ENCODE data around the gene MDM2.
A peak's percentile ranks its signal among the peaks of the same experiment; 100 is the strongest.
"Not testable (repeated sequence)": the region's sequence is repeated elsewhere in the genome, so short reads cannot be mapped to it uniquely, and the experiment has no call there.

MDM2 gene

GRCh38 chr12:68805592-68806120, 2.3 kb upstream of the MDM2 start:
- H3K27ac Mint-ChIP-seq = peak overlapping the region; percentile 14
- no peak overlapping the region for H3K4me3 Mint-ChIP-seq
- no peak for DNase-seq (ENCODE audit: low spot score)
- peaks cover 12% of the 10 kb centered on the region for H3K4me1 Mint-ChIP-seq (ENCODE audit: low read depth)
- no peaks in the 10 kb centered on the region for H3K9me3 Mint-ChIP-seq
- peaks cover 19% of the 10 kb centered on the region for H3K36me3 Mint-ChIP-seq (ENCODE audit: low read depth)
- H3K27me3 Mint-ChIP-seq (ENCODE audit: low read depth) = no peaks in the 10 kb centered on the region

GRCh38 chr12:68806488-68807237, 1.3 kb upstream of the MDM2 start:
- Mint-ChIP-seq H3K4me1 (ENCODE audit: low read depth) (peaks cover 15% of the 10 kb centered on the region), H3K27me3 (ENCODE audit: low read depth) (no peaks in the 10 kb centered on the region), H3K4me3 (peak overlapping the region; percentile 90), H3K36me3 (ENCODE audit: low read depth) (peaks cover 28% of the 10 kb centered on the region), H3K9me3 (no peaks in the 10 kb centered on the region), H3K27ac (peak overlapping the region; percentile 99)
- DNase-seq (ENCODE audit: low spot score) = no peak

GRCh38 chr12:68807274-68807575, 752 bp upstream of the MDM2 start:
- DNase-seq (ENCODE audit: low spot score); H3K9me3 Mint-ChIP-seq; H3K27me3 Mint-ChIP-seq (ENCODE audit: low read depth): not testable (repeated sequence)
- peaks cover 29% of the 10 kb centered on the region for H3K36me3 Mint-ChIP-seq (ENCODE audit: low read depth)
- peak overlapping the region; percentile 99 for H3K27ac Mint-ChIP-seq
- H3K4me1 Mint-ChIP-seq (ENCODE audit: low read depth) = peaks cover 11% of the 10 kb centered on the region
- H3K4me3 Mint-ChIP-seq = peak overlapping the region; percentile 90

- peaks cover 42% of the 10 kb centered on the region for H3K36me3 Mint-ChIP-seq (ENCODE audit: low read depth)
- H3K9me3 Mint-ChIP-seq = no peaks in the 10 kb centered on the region
Observed at GRCh38 chr12:68808388-68809189, 612 bp downstream of the MDM2 start.

GRCh38 chr12:68809190-68810026, 1.4 kb downstream of the MDM2 start:
- no peaks in the 10 kb centered on the region for H3K27me3 Mint-ChIP-seq (ENCODE audit: low read depth)
- no peak for DNase-seq (ENCODE audit: low spot score)
- H3K36me3 Mint-ChIP-seq (ENCODE audit: low read depth) = peaks cover 47% of the 10 kb centered on the region

More at GRCh38 chr12:68808388-68809189, 612 bp downstream of the MDM2 start:
- peak overlapping the region; percentile 92 for H3K4me3 Mint-ChIP-seq
- peak; percentile 87 for DNase-seq (ENCODE audit: low spot score)
- H3K4me1 Mint-ChIP-seq (ENCODE audit: low read depth) = peaks cover 24% of the 10 kb centered on the region
- H3K27ac Mint-ChIP-seq = peak overlapping the region; percentile 99
- H3K27me3 Mint-ChIP-seq (ENCODE audit: low read depth) = no peaks in the 10 kb centered on the region

GRCh38 chr12:68810027-68810389, 2.0 kb downstream of the MDM2 start:
- not testable (repeated sequence) for H3K27me3 Mint-ChIP-seq (ENCODE audit: low read depth); H3K9me3 Mint-ChIP-seq; DNase-seq (ENCODE audit: low spot score)
- Mint-ChIP-seq H3K4me1 (ENCODE audit: low read depth) (peaks cover 32% of the 10 kb centered on the region), H3K27ac (peak overlapping the region; percentile 99), H3K36me3 (ENCODE audit: low read depth) (peaks cover 53% of the 10 kb centered on the region), H3K4me3 (peak overlapping the region; percentile 92)

More at GRCh38 chr12:68809190-68810026, 1.4 kb downstream of the MDM2 start:
- Mint-ChIP-seq H3K4me3 (peak overlapping the region; percentile 92), H3K4me1 (ENCODE audit: low read depth) (peaks cover 27% of the 10 kb centered on the region), H3K27ac (peak overlapping the region; percentile 99), H3K9me3 (no peaks in the 10 kb centered on the region)

- not testable (repeated sequence) for H3K27me3 Mint-ChIP-seq (ENCODE audit: low read depth); H3K9me3 Mint-ChIP-seq; DNase-seq (ENCODE audit: low spot score)
- H3K4me1 Mint-ChIP-seq (ENCODE audit: low read depth) = peaks cover 36% of the 10 kb centered on the region
- H3K27ac Mint-ChIP-seq = peak overlapping the region; percentile 36
- H3K36me3 Mint-ChIP-seq (ENCODE audit: low read depth) = peaks cover 58% of the 10 kb centered on the region
- H3K4me3 Mint-ChIP-seq = peak overlapping the region; percentile 82
Observed at GRCh38 chr12:68811573-68811972, 3.6 kb downstream of the MDM2 start.

GRCh38 chr12:68812553-68813241, 4.7 kb downstream of the MDM2 start:
- no peak overlapping the region for H3K27ac Mint-ChIP-seq
- peak overlapping the region; percentile 64 for H3K4me3 Mint-ChIP-seq
- peaks cover 66% of the 10 kb centered on the region for H3K36me3 Mint-ChIP-seq (ENCODE audit: low read depth)
- H3K27me3 Mint-ChIP-seq (ENCODE audit: low read depth) = no peaks in the 10 kb centered on the region
- DNase-seq (ENCODE audit: low spot score) = no peak
- H3K9me3 Mint-ChIP-seq = no peaks in the 10 kb centered on the region
- peaks cover 34% of the 10 kb centered on the region for H3K4me1 Mint-ChIP-seq (ENCODE audit: low read depth)

GRCh38 chr12:68813242-68813593, 5.2 kb downstream of the MDM2 start:
- H3K4me3 Mint-ChIP-seq = peak overlapping the region; percentile 64
- no peaks in the 10 kb centered on the region for H3K27me3 Mint-ChIP-seq (ENCODE audit: low read depth)
- peaks cover 34% of the 10 kb centered on the region for H3K4me1 Mint-ChIP-seq (ENCODE audit: low read depth)
- peaks cover 64% of the 10 kb centered on the region for H3K36me3 Mint-ChIP-seq (ENCODE audit: low read depth)
- DNase-seq (ENCODE audit: low spot score) = no peak
- no peaks in the 10 kb centered on the region for H3K9me3 Mint-ChIP-seq
- no peak overlapping the region for H3K27ac Mint-ChIP-seq

GRCh38 chr12:68814490-68815231, 6.7 kb downstream of the MDM2 start:
- H3K27ac Mint-ChIP-seq = no peak overlapping the region
- H3K4me1 Mint-ChIP-seq (ENCODE audit: low read depth) = peaks cover 35% of the 10 kb centered on the region
- peak overlapping the region; percentile 48 for H3K4me3 Mint-ChIP-seq
- peaks cover 62% of the 10 kb centered on the region for H3K36me3 Mint-ChIP-seq (ENCODE audit: low read depth)
- no peaks in the 10 kb centered on the region for H3K27me3 Mint-ChIP-seq (ENCODE audit: low read depth)
- DNase-seq (ENCODE audit: low spot score) = no peak
- no peaks in the 10 kb centered on the region for H3K9me3 Mint-ChIP-seq

- Mint-ChIP-seq H3K27ac (peak overlapping the region; percentile 23), H3K4me1 (ENCODE audit: low read depth) (peaks cover 35% of the 10 kb centered on the region), H3K9me3 (no peaks in the 10 kb centered on the region), H3K36me3 (ENCODE audit: low read depth) (peaks cover 64% of the 10 kb centered on the region), H3K27me3 (ENCODE audit: low read depth) (no peaks in the 10 kb centered on the region), H3K4me3 (peak overlapping the region; percentile 48)
- no peak for DNase-seq (ENCODE audit: low spot score)
Observed at GRCh38 chr12:68815232-68815927, 7.4 kb downstream of the MDM2 start.

- no peak overlapping the region for H3K27ac Mint-ChIP-seq
- no peaks in the 10 kb centered on the region for H3K27me3 Mint-ChIP-seq (ENCODE audit: low read depth)
- H3K4me3 Mint-ChIP-seq = peak overlapping the region; percentile 32
- peaks cover 39% of the 10 kb centered on the region for H3K4me1 Mint-ChIP-seq (ENCODE audit: low read depth)
- no peak for DNase-seq (ENCODE audit: low spot score)
- peaks cover 63% of the 10 kb centered on the region for H3K36me3 Mint-ChIP-seq (ENCODE audit: low read depth)
- no peaks in the 10 kb centered on the region for H3K9me3 Mint-ChIP-seq
Observed at GRCh38 chr12:68815928-68816800, 8.2 kb downstream of the MDM2 start.

All from T-helper 2 cell treated with Interferon-gamma antibody and Interleukin-4, amounts not matched to agents 5 μg/mL and 100 μg/mL, for 36 hours (primary cell).